ENCODE measurements around the gene TOX3.

TOX3 gene

GRCh38 chr16:52498328-52499059 lies 48.4 kb downstream of the TOX3 start:
- no peak overlapping the region; the same call in 1 of the 2 replicates for H3K27ac ChIP-seq
- no peak for TF ChIP-seq ZFX (IDR thresholded peaks at IDR 0.05)
- TF ChIP-seq, protein P1, sequence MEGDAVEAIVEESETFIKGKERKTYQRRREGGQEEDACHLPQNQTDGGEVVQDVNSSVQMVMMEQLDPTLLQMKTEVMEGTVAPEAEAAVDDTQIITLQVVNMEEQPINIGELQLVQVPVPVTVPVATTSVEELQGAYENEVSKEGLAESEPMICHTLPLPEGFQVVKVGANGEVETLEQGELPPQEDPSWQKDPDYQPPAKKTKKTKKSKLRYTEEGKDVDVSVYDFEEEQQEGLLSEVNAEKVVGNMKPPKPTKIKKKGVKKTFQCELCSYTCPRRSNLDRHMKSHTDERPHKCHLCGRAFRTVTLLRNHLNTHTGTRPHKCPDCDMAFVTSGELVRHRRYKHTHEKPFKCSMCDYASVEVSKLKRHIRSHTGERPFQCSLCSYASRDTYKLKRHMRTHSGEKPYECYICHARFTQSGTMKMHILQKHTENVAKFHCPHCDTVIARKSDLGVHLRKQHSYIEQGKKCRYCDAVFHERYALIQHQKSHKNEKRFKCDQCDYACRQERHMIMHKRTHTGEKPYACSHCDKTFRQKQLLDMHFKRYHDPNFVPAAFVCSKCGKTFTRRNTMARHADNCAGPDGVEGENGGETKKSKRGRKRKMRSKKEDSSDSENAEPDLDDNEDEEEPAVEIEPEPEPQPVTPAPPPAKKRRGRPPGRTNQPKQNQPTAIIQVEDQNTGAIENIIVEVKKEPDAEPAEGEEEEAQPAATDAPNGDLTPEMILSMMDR (conservative IDR thresholded peaks at IDR 0.05), result no peak

DNA sequence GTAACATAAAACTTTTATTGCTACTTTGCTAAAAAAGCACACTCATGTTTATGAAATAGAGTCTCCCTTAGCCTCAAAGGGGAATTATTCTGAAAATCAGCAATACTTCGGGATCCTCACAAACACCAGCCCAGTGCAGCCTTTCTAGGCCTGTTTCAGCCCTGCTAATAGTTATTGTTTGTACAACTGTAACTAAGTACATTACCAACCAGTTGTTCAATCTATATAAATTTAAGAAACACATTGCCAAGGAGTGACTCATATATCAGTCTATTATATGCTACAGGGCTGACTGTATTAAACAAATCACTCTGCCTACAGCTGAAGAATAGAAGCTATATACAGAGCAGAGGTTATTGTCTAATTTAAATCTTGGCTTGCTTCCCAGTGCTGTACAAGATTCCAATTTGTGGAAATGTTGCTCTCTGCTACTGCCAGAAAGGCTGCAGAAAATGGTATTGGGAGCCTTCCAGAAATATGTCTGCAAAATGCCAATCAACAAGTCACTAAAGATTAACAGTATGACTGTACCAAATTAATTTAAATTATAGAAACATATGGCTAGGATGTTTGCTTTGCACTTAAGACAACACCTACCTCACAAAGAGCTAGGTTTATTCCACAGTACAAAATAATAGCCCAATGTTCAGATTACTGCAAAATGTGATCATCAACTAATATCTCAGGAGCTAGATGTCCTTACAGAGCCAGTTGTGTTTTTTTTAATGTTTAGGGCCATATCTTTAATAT lies 49.7 kb downstream of the TOX3 start:
- H3K27ac ChIP-seq, result no peak overlapping the region
- TF ChIP-seq ZFX (IDR thresholded peaks at IDR 0.05), result no peak
- TF ChIP-seq, protein P1 (conservative IDR thresholded peaks at IDR 0.05), result no peak

DNA sequence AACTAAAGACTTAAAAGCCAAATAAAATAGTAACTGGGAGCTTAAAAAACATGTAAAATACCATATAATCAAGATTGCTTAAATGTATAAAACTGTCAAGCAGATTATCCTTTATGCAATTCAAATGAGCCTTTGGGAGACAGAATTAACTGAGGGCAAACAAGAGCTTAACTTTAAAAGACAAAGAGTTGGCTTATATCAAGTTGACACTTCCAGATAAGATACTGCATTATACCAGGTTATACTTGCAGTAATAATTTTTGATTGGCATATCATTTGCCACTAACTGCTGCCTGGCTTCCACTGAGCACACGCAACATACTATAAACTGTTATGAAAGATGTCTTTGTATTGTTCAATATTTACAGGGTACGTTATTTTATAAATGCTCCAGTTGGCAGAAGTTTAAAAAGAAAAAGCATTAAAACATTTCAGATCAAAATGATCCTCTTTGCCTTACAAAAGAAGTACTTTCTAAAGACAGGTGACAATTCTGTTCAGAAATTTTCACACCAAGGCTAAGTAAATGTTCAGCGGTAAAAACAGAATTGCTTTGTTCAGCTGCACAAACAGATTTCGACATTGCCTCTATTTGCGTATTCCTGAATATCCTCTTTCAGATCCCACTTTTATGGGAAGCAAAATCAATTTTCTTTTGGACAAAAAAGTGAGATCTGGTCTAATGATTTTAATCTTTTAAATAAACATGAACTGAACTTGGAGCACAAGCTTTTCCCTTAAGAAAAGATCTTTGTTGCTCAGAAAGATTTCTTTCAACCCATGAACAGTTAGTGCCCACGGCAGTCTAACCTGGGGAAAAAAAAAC lies 50.7 kb downstream of the TOX3 start:
- TF ChIP-seq, protein P1 (conservative IDR thresholded peaks at IDR 0.05), result no peak
- no peak for TF ChIP-seq ZFX (IDR thresholded peaks at IDR 0.05)

DNA sequence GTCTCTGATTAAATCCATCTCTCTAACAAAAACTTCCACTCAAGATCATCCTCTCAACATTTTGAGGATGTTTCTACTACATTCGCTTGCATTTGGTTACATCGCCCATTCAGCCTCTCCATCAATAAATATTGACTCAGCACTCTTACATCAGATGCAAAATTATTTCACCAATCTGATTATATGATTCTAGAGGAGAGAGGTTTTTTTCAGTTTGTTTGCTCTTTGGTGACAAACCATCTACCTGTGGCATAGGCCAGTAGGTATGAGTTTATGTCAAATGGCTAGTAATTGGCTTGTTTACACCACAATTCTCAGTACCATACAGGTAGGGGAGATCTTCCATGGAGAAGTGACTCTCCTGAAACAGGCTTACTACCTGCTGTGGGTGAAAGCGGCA lies 52.3 kb downstream of the TOX3 start:
- no peak overlapping the region for H3K27ac ChIP-seq
- TF ChIP-seq, protein P1 (conservative IDR thresholded peaks at IDR 0.05), result no peak
- TF ChIP-seq ZFX (IDR thresholded peaks at IDR 0.05), result no peak

More for the DNA sequence above, 50.7 kb downstream of the TOX3 start:
- H3K27ac ChIP-seq, result no peak overlapping the region

GRCh38 chr16:52494145-52494544 lies 52.8 kb downstream of the TOX3 start:
- TF ChIP-seq ZFX (IDR thresholded peaks at IDR 0.05), result no peak
- TF ChIP-seq, protein P1 (conservative IDR thresholded peaks at IDR 0.05), result no peak
- H3K27ac ChIP-seq, result no peak overlapping the region

DNA sequence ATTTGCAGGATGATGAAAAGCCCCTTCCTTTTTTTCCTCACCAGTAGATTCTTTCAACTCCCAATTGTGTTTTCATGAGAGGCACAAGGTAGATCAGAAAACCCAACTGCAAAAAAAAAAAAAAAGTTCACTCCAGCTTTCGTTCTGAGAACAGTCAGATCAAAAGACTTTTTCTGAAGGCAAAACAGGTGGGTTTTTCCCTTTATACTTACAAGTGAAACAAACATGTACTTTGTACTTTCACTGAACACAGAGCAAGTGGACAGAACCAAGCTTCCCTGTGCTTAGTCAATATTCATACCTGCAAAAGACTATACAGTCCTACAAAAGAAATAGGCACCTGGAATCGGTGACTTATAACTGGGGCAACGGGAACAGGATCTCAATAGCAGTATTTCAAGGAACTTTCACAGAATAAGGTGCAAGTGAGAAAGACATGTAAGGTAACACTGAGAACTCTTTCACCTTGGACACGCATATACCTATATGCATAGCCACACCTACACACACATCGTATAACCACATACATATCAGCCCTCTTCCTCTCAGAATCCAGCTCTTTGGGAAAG lies 54.1 kb downstream of the TOX3 start:
- no peak for TF ChIP-seq ZFX (IDR thresholded peaks at IDR 0.05)
- TF ChIP-seq, protein P1 (conservative IDR thresholded peaks at IDR 0.05), result no peak
- no peak overlapping the region for H3K27ac ChIP-seq

All from C4-2B (cell line).